ENCODE data around the gene ADAMTSL5.

GRCh38 chr19:1534972-1535371 is 22.2 kb upstream of the ADAMTSL5 start:
- TF ChIP-seq CTCF (IDR thresholded peaks at IDR 0.05 in 2 of 3, conservative IDR thresholded peaks at IDR 0.05 in 1 of 3; ENCODE audit: insufficient read depth in 2 of 3, low read depth in 1 of 3, low read length in 3 of 3) (no peak), SMC3 (conservative IDR thresholded peaks at IDR 0.05; ENCODE audit: insufficient read depth, low read depth, low read length) (no peak), TFAM (CRISPR knock-in tag; conservative IDR thresholded peaks at IDR 0.05) (no peak), RAD21 (CRISPR knock-in tag; conservative IDR thresholded peaks at IDR 0.05 in 1 of 2, IDR thresholded peaks at IDR 0.05 in 1 of 2) (no peak), ZNF274 (IDR thresholded peaks at IDR 0.05; ENCODE audit: borderline replicate concordance, low read depth, low read length) (no peak), DPF2 (IDR thresholded peaks at IDR 0.05) (no peak)
